HG03460 (cell line): ENCODE results near the gene MAPK4.
"Not testable (repeated sequence)": the region's sequence is repeated elsewhere in the genome, so short reads cannot be mapped to it uniquely, and the experiment has no call there.

Experiments used
- ATAC-seq: cut with Tn5 transposase; IDR thresholded peaks from one replicate; pipeline ENCODE4 v1.9.1; 2021; ENCODE audit not compliant: unreplicated experiment

The MAPK4 gene

DNA sequence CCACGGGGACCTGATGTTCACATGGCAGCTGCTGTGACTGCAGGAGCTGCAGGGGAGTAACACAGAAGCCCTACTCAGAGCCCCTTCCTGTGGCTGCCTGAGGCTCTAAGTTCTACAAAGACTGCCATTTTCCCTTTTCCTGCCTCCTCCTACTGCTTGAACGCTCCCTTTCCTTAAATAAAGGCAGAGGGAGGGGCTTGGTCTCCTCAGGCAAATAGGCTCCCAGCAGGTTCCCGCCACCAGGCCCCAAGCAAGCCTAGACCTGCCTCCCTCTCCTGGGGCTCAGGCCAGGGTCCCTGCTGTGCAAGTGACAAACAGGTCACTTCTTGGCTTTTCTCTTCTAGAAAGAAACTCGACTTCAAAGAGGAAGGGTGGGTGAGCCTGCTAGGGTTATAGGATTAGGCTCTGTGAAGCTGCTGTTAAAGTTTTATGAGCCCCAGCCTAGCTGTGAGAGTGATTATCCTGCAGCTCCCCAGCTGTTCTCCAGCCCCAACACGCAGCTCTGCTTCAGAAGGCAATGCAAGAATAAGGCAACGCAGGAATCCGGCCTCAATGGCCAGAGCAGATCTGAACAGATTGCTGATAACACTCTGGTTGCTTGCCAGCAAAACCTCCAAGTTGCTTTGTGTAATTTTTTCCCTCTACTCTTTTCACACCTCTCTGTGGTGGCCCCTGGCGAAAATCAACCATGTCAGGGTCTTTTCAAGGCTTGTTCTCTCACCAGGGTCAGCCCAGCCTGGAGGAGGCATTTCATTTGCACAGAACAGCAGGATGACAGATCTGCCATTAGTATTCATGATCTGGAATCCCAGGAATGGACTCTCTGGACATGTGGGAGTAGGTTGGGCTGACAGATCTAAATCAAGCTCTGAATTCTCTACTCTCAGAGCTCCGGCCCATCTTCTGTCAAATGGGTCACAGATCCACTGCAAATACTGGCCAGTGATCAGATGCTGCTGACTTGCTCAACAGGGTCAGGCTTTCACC lies 188.6 kb downstream of the MAPK4 start:
- no peak for ATAC-seq

DNA sequence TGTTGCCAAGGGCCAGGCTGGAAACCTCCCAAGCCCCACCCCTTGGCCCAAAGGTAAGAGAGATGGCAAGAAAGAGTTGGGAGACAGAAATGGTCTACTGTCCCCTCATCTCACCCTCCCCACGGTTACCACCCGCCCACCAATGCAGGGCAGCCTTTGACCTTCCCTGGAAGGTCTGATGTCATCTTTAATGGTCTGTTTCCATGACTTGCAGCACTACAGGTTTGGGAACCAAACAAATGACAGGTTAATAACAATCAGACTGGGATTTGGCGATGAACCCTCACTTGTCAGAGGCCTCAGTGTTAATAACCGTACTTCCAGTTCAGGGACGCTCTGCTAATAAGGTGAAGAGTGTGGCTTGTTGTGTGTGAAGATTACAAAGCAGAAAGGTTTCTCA lies 189.5 kb downstream of the MAPK4 start:
- no peak for ATAC-seq

DNA sequence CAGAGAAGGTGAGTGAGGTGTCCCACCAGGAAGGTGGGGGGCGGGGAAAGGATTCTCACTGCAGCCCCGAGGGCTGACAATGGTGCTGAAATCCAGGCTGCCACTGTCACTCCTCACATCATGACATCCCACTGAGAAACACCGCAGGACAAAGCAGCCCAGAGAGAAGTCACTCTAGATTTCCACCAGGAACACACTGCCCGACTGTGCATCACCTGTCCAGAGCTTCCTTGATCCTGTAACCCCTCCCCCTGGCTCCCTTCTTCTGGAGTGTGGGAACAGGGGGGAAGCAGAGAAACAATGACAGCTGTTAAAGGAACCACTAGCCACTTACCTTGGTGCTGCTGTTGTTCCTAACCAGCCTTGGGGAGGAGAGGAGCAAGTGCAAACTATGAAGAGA lies 190.1 kb downstream of the MAPK4 start:
- ATAC-seq = no peak

DNA sequence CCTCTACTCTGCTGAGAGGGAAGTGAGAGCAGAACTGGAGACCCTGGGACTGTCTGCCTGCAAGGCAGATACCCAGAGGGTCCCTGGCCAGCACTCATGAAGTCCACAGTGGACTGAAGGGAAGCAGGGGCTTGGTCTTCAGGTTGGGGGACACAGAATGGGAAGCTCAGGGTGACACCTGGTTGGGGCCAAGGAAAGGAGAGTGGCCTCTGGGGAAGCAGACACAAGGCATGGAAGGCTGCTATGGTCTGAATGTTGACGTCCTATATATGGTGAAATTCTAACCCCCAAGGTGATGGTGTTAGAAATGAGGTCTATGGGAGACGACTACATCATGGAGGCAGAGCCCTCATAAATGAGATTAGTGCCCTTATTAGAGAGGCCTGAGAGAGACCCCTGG lies 190.7 kb downstream of the MAPK4 start:
- no peak for ATAC-seq

DNA sequence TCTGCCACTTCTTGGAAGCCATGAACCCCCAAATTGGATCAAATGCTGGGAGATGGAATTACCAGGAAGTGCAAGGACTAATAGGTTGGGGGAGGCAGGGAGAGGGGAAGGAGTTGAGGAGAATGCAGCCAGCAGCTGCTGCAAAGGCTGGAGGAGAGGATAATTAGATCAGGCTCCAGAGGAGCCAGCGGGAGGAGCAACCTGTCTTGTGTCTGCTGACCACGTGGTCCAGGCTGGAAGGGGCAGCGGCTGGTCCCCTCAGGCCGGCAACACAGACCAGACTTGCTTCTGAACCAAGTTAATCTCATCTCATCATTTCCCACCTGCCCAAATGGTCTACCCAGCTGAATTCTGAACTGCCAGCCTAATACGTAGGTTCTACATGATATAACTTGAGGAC lies 191.6 kb downstream of the MAPK4 start:
- ATAC-seq = no peak

DNA sequence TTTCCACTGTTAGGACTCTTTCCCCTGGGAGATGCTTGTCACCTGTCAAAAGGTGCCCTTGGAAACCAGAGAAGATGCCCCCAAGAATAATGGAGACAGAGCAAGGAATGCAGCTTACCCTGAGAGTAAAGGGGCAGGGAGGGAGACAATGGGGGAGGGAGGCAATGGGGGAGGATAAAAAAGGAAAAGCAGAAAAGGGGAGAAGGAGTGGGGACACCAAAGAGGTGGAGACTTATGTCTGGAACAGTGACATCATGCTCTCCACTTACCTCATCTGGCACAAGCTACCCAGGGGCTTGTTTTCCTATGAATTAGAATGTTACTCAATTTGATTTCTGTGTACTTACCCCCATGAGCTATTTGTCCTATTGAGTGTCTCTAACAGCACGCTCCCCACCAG lies 192.1 kb downstream of the MAPK4 start:
- no peak for ATAC-seq

DNA sequence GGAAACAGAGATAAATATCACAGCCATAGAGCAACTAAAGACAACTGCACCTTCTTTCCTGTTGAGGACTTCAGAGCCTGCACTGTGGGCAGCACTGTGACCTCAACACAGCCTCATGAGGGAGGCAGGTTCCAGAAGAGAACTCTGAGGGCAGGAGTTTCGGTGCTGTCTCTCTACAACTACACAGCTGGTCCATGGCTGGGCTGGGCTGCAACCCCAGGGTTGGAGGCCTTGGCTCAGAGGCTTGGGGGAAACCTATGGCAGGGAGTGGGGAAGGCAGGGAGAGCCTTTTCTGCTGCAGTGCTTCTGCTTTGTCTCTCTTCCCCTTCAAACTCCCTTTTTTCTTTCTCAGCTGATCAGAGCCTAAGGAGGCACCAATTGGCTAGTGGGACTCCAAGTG lies 193.4 kb downstream of the MAPK4 start:
- no peak for ATAC-seq

DNA sequence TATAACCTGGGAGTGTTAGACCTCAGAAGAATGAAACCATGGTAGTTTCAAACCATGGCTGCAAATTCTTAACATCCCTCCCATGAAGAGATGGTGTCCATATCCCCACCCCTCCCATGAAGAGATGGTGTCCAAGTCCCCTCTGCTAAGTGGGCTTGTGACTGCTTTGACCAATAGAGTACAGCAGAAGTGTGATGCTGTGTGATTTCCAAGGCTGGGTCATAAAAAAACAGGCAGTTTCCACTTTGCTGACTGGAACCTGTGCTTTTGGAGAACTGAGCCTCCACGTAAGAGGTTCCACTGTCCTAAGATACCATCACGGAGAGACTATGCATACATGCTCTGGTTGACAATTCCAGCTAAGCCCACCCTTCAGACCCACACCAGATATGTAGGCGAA lies 194.4 kb downstream of the MAPK4 start:
- ATAC-seq = no peak

DNA sequence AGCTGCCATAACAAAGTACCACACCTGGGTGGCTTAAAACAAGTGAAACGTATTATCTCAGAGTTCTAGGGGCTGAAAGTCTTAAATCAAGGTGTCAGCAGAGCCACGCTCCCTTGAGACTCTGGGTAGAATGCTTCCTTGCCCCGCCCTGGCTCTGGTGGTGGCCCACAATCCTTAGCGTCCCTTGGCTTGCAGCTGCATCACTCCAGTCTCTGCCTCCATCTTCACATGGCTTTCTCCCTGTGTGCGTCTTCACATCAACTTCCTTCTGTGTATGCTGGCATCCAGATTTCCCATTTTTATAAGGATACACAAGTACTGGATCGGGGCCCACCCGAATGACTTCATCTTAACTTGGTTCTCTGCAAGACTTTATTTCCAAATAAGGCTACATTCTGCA lies 197.5 kb downstream of the MAPK4 start:
- ATAC-seq = no peak

DNA sequence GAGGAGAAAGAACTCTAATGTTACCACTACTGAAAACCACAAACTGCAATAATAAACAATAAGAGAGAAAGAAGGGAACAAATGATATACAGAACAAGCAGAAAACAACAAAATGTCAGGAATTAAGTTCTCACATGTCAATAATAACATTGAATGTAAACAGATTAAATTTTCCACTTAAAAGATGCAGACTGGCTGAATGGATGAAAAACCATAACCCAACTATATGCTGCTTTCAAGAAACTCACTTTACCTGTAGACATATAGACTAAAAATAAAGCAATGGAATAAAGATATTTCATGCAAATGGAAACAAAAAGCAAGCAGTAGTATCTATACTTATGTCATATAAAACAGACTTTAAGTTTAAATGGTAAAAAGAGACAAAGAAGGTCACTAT lies 209.6 kb downstream of the MAPK4 start:
- ATAC-seq = no peak

DNA sequence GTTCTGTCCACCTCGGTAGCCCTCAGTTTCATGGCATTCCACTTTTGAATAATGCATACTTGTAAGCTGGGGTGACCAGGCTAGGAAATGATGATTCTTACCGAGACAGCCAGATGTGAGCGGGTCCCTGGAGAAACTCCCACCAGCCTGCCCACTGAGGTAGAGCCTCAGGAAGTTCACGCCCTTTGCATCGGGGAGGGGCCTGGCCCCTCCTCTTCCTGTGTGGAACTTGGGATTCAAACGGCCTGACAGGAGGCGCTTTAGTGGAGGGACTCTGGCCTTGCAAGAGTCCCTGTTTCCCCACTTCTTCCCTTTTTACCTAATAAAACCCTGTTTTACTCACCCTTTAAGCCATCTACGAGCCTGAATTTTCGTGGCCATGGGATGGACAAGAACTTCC lies 215.3 kb downstream of the MAPK4 start:
- ATAC-seq = no peak

DNA sequence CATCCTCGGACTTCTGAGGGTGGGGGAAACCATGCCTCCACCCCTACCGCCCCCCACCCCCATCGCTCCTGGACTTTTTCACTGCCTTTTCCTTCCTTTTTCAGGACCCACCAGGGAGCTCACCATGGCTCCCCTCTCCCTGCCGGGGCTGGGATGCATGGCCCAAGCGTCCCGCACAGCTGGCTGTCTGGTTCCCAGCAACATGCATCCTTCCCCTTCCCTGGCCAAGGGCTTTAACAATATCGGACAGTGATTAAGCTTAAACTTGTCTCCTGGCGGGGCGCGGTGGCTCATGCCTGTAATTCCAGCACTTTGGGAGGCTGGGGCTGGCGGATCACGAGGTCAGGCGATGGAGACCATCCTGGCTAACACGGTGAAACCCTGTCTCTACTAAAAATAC lies 215.8 kb downstream of the MAPK4 start:
- no peak for ATAC-seq

DNA sequence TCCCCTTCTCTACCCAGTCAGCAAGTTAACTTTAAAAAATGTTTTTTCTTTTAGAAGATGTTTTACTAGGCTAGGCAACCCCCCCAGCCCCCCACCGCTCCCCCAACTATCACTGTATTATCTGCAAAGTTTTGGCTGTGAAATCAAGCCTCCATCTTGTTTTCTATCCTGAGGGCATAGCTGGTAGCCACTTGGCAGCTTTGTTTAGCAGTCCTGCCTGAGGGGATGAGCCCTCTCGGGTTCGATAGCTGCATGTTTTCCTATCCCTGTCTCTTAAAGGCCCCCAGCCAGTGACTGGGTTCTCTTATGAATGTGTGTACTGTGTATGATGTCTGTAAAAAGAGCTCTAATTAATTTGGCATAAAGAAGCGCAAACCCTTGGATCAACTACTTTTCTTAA lies 216.5 kb downstream of the MAPK4 start:
- no peak for ATAC-seq

DNA sequence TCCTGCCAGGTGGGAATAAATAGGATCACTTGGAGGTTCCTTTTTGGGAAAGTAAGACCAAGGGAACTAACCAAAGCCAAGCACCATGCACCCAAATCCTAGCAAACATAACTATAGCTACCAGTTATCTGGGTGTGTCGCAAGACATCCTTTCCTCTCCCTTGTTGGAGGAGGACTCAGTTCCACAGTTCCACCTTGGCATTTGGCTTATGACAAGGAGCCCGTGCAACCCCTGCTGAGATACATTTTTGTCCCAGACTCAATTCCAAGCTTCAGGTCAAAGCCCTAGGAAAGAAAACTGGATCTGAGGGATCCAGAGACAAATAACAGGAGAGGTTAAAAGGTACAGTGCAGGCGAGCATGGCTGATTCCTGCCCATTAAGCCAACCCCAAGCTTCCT lies 219.1 kb downstream of the MAPK4 start:
- not testable (repeated sequence) for ATAC-seq
